M059J (cell line): Measurements from ENCODE around the gene AP1S3. TPM values are rescaled to one million over a fixed set of nuclear protein-coding genes. Genes with fewer than 3 reads are reported as not detected.

Experiments
- DNase-seq: peaks from one replicate; pipeline ENCODE4 v3.0.0-alpha.2; 2012; ENCODE audit warnings: low read depth
- total RNA-seq: library from RNA; depleted of rRNA; stranded (reverse); fragments of >200 nt; shearing (Covaris generic); gene quantifications from 2 replicates; pipeline ENCODE4 v1.2.3, GENCODE V29; 2014; rRNA removed

Gene AP1S3
- total RNA-seq, 1 experiment from 2014 or later, result 5.4 TPM

DNA sequence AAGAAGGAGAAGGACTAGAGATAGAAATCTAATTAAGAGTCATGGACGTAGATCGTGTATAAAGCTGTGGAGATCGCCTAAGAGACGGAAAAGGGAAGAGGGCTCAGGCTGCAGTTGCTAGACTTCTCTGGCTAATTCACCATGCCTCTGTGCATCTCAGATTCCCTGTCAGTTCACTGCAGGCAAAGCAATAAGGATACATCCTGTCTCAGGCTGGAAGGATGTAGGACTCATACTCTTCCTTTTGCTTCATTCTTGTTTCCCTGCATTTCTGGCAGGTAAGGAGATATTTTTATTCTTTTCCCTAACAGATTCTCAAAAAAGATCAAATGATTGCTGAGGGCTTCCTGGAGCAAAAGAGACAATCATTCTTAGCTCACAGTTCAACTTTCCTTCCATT lies 112.5 kb downstream of the AP1S3 start:
- peak; percentile 15 for DNase-seq

DNA sequence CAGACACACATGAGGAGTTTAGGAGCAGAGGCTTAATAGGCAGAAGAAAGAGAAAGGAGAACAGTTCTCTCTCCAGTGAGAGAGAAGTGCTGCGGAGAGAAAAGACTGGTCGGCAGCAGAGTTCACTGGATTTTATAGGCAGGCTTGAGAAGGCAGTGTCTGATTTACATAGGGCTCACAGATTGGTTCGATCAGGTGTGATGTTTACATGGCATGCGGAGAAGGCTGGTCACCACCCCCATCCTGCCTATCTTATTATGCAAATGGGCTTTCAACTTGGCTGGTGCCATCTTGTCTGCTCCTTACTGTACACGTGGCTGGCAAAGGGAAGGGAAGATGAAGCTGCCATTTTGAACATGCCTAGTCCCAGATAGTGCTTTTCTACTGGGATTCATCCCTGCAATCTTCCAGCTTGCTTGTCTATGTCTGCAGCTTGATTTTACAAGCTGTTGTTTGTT lies 113.4 kb downstream of the AP1S3 start:
- DNase-seq, result no peak

DNA sequence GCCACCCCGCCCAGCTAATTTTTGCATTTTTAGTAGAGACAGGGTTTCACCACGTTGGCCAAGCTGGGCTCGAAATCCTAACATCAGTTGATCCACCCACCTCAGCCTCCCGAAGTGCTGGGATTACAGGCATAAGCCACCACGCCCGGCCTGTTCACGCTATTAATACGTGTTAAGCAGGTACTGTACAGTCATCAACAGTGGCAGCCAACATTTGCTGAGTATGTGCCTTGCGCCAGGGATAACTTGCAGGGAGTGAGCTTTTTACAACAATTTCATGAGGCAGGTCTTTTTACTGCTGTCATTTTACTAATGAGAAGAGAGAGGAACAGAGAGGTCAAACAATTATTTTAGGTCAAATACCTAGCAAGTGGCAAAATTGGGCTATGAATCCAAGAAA lies 115.2 kb downstream of the AP1S3 start:
- no peak for DNase-seq

DNA sequence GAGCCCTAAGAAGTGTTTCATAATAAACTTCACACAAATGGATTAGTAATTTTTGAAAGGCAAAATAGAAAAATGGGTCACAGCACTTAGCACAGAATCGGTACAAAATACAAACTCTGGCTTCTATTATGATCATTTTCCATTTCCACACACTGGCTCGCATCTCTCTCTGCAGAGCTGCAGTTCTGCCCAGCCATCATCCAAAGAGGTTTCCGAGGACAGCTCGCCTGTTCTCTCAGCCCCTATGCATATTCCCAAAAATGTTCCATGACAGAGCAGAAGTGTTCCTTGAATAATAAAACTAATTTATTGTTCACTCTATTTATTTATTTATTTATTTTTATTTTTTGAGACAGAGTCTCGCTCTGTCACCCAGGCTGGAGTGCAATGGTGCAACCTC lies 115.6 kb downstream of the AP1S3 start:
- DNase-seq, result no peak

DNA sequence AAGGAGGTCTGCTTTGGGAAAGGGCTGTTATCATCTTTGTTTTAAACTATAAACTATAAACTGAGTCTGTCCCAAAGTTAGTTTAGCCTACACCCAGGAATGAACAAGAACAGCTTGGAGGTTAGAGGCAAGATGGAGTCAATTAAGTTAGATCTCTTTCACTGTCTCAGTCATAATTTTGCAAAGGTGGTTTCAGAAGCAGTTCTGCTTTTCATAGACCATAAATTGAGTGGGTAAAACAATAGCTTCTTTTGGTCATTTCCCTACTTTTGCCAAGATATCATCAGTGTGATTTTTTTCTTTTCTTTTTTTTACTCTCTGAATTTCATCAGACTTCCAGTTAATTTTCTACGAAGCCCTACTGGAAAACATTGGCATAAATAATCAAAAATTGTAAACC lies 117.0 kb downstream of the AP1S3 start:
- no peak for DNase-seq

DNA sequence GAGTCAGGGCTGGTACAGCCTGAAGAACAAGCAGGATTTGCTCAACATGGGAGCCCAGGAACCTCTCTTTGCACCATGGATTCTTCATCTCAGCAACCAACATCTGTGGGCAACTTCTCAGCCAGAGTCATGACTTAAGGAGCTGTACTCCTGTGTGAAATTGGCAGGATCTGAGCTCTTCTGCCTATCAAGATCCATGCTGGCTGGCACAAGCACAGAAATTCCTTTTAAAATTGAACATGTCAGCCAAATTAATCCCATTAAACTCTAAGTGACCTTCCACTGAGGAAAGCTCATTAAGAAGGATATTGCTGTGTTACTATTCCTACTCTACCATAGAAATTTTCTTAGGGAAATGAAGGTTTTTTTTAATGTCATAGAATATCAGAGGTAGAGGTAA lies 124.7 kb downstream of the AP1S3 start:
- DNase-seq, result no peak

DNA sequence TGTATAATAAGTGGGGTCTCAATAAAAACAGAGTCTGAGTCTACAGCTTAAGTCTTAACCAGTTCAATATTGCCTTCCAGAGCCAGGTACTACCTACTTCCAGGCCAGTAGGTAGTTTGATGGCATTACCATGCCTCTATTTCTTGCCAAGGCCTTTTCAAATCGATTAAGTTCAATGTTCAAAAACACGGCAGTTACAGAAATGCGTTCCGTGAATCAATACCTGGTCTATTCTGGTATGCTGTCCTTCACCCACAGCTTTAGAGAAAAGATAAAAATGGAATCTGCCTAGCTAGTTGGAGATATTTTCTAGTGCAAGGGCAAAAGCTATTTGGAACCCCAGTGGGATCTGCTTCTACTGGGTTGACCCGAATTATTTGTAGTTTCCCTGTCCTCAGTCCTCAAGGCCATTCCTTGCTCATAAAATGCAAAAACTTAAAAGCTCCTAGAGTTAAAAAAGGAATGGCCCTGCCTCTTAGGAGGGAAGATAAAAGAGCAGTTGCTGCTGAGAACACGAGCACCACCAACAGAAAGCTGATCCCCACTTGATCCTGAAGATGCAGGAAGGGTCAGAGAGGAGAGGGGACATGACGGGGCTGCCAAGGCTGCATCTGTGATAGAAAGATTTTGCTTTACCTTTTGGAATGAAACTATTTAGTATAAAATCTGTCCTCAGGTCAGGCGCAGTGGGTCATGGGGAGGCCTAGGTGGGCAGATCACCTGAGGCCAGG lies 125.6 kb downstream of the AP1S3 start:
- DNase-seq, result no peak

Other genes starting within 250 kb of the AP1S3 start
- 14.0 and 18.0 TPM in 2 replicates for gene SCG2, start 235.2 kb downstream of the AP1S3 start, total RNA-seq
- 31.4 and 46.6 TPM in 2 replicates for gene WDFY1, start 107.8 kb upstream of the AP1S3 start, total RNA-seq
- 29.4 and 33.5 TPM in 2 replicates for gene MRPL44, start 119.9 kb upstream of the AP1S3 start, total RNA-seq
- 231 and 246 TPM in 2 replicates for gene SERPINE2, start 201.7 kb upstream of the AP1S3 start, total RNA-seq